Stimulated activated CD8-positive, alpha-beta memory T cell treated with anti-CD3 and anti-CD28 coated beads, Interleukin-2, amount 100 ng/mL, for 48 hours (primary cell): ENCODE data around the gene NOTCH2.
"Not testable (repeated sequence)": the region's sequence is repeated elsewhere in the genome, so short reads cannot be mapped to it uniquely, and the experiment has no call there.

Experiments used
- DNase-seq, 2 donors: peaks; one replicate each; pipeline ENCODE4 v3.0.0-alpha.2; 2020; ENCODE audit warnings: low read depth in 2 of 2

NOTCH2 gene

DNA sequence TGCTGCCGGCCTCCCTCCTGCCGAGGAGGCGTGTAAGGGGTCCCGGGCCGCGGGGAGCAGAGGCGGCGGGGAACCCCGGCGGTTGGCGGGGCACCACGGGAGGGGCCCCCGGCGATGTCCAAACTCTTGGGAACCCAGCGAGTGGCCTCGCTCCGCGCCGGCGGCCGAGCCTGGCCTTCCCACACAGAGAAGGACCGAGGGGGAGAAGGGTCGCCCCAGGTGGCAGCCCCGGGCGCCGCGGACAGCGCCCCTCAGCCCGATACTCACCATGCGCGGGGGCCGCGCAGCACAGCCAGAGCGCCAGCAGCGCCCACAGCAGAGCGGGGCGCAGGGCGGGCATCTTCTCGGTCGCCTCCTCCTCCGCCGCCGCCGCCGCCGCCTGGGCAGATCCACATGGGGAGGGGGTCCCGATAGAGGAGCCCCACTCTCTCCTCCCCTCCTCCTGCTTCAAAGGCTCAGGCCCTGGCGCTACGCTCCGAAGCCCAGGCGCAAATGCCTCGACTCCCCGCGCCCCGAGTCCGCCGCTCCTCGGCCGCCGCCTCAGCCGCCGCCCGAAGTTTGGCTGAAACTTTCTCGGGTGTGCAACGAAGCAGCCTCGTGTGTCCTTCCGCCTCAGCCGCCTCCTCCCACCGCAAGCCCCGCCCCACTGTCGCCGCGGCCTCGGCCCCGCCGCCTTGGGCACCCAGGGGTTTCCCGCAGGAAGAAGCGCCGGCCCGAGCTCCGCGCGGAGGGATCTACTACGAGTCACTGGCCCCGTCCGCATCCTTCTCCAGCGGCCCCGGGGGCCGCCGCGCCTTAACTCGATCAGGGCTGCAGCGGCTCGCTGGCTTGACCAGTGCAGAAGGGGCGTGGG, at the start of gene NOTCH2:
Gene NOTCH2, minus strand, starts transcription at position 596 of the 853 bp plus-strand sequence. Its CDS starts 256 bp downstream, at position 340.
- DNase-seq: peak in 1 of 2 donors; percentile 50

DNA sequence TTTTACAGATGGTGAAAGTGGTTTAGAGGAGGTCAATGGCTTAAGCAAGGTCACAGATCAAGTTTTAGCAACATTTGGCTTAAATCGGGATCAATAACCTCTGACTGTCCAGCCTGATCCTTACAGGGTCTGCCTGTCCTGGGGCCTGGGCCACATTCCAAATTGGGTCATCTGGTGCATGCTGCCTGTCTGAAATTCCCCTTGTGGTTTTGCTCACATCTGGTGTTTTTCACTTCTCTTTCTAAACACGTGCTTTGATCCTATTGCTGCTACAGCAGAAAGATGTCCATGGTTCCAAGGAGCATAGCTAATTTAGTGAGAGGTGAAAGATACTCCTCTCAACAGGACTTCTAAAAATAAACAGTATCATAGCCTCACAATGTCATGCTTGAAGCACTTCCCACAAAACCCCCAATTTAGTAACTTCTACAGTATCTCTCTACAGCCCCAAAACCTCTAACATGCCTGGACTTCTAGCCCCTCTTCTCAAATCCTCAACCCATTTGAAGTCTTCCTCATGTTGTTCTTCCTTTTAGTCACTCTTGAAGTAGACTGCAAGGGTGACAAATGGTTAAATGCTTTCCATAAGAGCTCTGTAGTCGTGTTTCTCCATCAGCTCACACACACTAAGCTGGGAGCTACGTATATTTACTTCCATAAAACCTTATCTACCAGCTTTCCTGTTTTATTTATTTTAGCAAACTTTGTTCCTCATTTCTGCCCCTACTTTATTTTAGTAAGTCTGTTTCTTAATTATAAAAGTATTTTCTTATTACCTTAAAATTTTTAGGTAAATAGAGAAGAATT, 48.1 kb upstream of the NOTCH2 start:
- DNase-seq: not testable (repeated sequence)

DNA sequence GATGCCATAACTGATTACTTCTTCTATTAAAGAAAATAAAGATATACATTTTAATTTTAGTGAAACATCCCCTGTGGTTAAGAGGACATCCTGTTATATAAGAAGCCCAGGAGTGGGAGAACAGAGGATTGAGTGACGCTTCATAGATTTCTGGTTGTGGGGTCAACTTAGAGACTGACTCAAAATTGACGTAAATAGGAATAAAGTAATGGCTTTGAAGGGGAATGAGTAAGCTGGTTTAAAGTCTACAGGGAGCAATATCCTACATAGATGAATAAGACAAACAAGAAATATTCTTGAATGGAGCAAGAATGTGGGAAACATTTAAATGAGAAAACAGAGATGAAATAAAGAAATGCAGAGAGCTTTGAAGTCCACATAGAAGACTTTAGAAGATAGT, 46.6 kb upstream of the NOTCH2 start:
- not testable (repeated sequence) for DNase-seq

DNA sequence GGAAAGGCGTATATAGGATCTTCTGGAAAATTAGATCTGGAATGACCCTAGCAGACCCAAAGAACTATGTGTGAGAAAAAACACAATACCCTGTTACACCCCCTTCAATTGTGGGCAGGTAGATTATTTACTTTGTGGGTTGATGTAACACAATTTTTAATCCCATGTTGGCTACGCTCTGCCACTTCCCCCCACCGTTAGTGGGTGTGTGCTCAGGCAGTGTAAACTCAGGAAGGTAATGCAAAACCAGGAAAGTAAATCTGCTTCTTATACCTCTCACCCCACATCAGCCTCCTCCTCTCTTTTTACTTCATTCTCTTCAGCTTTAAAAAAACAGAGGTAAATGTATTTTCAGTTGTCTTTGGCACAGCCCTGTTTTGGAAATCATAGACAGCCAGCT, 43.7 kb upstream of the NOTCH2 start:
- not testable (repeated sequence) for DNase-seq

DNA sequence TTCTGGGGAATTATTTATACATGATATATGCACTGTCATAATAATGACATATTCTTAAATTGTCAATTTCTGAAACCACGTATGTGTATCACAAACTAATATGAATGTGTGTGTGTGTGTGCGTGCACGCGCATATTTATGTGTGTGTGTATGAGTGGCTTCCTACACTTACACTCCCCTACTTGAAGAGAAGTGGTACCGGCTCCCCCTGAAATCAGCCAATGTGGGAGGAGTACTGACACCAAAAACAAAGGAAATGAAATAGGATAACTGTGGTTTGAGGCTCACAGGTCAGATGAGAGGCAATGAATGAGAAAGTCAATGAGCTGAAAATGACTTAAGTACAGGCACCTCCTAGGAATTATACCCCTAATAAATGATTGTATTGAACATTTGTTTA, 42.8 kb upstream of the NOTCH2 start:
- not testable (repeated sequence) for DNase-seq

DNA sequence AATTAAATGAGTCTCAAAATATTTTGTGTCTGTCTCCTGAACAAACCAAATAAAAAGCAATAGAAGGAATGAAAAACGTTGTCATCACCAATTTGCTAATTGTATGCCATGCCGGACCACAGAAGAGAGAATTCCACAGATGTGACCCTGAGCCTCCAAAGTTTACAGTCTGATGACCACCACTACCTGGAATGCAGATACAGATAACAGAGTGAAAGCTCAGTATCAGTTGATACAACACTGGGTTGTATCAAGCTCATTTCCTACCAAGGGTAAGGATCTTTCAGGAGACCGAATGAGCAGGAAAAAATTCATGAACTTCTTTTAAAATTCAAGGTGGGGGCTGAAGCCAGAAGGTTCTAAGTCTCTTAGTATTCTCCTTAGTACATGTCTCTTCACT, 42.3 kb upstream of the NOTCH2 start:
- DNase-seq: not testable (repeated sequence)

DNA sequence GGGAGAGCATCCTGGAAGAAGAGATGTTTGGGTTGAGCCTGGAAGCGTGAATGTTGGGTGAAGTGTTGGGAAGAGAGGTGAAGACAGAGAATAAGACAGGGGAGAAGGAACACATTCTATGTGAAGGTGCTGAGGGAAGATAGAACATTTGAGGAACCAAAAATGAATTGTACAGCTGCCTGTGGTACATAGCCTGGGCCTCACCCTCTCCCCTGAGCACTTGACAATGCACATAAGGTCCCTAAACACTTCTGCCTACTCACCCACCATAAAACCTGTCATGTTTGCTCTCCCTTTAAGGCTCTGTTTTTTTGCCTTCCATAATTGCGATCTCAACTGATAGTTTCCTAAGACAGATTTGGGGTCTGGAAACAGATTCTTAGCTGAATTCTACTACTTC, 41.5 kb upstream of the NOTCH2 start:
- DNase-seq: not testable (repeated sequence)

DNA sequence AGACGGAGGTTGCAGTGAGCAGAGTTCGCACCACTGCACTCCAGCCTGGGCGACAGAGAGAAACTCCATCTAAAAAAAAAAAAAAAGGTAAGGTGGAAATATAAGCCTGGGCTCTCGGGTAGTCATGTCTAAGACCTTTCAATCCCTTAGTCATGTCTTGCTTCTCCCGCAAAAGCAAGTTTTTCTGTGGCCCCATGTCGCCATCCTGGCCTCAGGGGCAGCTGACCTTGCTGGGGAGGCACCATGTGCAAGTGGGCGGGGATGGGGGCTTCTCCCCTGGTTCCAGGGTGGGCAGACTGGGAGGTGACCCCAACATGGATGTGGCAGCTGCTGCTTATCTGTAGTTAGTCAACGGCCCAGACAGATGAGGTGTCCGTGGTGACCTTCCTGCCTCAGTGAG, 40.2 kb upstream of the NOTCH2 start:
- DNase-seq: not testable (repeated sequence)

DNA sequence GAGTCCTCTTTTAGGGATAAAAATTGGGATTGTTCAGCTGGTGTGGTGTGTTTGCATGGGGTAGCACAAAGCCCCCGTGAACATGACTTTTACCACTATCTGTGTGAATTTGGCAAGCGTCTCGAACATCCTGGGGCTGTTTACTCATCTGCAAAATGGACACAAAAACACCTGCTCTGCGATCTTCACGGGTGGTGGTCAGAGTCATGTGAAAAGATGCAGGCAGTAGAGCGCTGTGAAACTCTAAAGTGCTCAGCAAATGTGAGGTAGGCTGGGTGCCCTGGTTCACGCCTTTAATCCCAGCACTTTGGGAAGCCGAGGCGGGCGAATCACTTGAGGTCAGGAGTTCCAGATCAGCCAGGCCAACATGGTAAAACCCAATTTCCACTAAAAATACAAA, 39.7 kb upstream of the NOTCH2 start:
- not testable (repeated sequence) for DNase-seq

DNA sequence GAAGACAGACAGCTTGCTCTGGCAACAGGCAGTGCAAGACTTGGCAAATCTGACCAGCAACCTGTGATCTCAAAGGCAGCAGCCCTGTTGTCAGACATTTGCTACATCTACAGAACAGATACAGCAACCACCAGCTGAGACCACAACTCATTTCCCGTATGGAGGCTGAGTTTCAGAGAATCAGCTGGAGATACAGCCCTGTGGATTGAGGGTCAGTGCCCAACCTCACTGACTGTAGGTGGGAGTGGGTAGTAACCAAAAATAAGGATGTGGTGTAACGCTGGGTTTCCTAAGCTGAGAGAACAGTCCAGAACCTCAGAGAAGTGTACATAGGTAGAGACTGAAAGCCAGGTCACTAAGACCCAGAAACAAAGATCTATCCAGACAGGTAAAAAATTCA, 35.8 kb upstream of the NOTCH2 start:
- not testable (repeated sequence) for DNase-seq

DNA sequence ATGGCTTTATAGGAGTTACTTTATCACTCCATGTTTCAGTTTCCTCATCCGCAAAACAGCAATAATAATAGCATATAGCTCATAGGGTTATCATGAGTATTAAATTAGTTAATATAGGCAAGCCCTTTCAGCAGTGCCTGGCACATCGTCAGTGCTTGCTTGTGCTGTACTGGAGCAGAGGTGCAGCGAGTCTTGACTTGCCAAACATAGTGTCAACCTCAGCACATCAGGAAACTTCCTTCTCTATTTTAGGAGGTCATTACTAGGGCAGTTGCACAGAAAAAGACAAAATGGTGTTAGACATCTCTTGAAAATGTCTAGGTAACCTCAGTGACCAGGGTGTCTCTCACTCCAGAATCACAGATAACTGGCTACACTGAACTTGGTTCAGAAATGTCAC, 34.3 kb upstream of the NOTCH2 start:
- DNase-seq: not testable (repeated sequence)

DNA sequence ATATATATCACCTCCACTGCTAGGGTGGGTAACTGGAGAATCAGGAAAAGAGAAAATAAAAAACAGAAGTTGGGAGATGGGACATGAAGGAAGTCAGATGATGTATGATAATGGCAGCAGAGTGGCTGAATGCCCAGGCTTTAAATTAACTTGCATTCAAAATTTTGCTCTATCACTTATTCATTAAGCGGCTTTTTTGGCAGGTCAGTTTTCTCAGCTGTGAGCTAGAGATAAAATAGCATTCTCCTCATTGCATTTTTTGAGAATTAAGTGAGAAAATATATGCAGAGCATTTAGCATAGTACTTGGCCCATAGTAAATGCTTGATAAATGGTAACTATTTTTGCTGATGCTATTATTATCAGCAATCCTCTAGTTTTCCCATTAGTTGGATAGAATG, 32.1 kb upstream of the NOTCH2 start:
- not testable (repeated sequence) for DNase-seq

DNA sequence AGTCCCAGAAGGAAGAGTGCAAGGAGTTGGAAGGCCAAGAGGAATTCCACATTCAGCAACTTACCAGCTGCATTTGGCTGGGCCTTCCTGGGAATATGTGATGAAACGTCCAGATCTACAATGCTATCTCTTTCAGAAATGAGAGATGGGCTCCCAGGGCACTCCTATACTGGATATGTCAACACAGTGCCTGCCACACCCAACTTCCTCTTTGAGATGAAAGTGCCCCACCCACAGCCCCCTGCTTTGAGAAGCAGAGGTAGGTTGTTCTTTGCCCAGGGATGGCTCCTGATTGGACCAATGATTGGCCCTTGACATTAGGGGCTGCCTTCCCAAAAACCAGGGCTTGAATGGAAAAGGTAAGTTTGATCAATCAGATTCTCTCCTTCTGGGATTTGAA, 31.1 kb upstream of the NOTCH2 start:
- DNase-seq: not testable (repeated sequence)

DNA sequence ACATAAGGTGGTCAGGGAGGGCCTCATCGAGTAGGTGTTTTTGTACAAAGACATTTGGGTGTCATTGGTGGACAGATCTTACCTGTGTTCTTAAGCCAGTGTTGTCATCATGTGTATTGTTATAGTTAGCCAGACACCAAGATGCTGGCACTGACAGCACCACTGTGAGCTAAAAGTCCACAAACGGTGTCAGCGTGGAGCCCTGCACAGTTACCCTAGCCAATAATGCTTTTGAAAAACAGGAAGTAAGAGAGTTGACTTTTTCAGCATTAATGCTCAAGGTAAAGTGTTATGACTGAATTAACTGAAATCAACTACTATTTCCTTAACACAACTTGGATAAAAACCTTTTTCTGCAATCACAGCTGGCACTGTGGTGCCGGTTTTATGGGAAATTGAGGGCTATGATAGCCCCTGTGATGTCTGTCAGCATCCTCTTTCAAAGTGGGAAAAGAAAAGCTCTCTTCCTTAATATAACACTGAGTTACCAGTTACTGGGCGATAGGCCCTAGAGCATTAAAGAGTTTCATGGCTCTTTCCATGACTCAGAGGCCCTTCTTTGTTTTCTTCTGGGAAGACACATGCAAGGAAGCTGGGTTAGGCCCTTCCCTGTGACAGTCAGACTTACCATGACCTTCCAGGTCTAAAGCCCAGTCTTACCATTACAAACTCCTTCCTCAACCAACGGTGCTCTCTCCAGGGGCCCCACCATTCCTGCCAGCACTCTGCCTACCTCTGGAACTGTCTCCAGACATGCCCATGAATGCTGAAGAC, 29.7 kb upstream of the NOTCH2 start:
- DNase-seq: not testable (repeated sequence)

DNA sequence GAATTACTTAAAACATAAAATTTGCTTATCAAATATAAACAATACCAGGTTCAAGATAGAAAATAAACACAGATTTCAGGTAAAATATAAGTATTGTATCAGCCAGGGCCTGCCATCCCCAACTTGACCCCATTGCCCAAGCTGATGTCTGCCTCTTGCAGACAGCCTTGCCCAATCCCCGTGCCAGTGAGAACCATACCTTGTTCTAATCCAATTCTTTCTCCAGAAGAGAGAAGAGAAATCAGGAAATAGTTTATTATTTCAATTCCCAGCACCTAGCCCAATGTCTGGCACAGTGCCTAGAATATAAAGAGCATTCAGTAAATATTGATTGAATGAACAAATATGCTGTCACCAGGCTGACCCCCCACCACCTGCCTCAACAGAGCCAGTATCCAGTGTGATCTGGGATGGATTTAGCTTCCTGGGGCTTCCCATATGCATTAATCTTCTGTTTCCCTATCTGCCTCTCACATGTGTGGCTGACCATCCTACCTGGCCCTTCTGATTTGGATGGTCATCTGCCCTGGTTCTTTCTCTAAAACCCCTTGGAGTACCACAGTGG, 27.6 kb upstream of the NOTCH2 start:
- not testable (repeated sequence) for DNase-seq

DNA sequence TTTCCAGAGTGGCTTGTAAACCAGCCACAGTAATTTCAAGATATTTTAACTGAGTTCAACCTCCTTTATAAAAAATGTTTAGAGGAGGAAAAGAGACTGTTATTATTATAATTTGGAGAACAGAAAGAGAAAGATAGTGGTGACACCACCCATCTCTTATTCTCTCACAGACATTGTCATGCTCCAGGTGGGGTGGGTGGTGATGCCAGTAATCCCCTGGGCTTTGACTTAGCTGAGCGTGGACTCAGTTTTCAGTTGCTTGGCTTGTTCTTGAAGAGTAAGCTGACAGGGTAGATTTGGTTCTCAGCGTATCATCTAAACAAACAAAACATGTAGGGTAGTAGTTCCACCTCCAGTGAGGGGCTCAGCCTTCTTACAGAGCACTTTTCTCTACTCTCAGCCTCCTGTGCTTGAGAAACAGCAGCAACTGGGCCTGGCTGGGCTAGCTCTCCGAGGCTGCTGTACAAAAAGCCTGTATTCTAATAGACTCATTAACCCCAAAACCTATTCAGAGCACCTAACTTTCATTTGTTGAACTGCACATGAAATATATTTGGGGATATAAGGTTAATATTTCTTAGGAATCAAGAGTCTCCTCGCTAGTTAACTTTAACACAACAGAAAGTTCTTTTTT, 24.2 kb upstream of the NOTCH2 start:
- not testable (repeated sequence) for DNase-seq

DNA sequence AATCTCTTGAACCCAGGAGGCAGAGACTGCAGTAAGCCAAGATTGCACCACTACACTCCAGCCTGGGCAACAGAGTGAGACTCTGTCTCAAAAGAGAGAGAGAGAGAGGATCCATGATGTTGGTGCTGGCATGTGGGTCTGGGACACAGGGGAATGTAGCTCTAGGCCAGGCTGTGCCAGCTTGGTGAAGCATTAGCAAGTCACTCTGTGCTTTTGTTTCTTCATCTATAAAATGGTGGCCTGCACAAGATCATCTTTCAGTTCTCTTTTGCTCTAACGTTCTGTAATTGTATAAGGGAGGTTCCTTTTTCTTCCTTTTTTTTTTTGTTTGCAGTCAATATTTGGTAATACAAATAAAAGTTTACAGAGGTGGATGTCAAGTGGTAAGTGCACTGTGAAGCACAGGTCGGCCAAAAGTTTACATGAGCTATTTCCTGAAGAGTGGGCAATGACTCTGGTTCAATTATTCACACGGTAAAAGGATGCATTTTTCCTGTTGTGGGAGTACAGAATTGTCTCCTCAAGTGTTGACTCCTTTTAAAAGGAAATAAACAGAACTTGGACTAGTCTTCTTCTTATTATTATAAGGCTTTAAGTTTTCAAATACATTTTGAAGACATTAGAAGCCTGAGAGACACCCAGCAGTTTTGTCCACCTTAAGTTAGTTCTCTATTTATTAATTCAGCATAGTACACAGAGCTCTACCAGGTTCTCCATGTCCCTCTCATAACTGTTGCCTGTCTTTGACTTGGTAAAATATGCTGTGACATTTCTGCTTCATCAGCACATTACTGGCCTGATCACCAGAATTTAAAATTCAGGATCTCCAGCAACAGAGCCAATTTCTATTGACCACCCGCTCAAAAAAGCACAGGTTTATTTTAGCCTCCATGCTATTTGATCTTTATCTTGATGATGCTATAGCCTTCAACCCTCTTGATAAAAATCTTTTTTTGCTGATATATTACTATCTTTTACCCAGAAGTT, 23.1 kb upstream of the NOTCH2 start:
- DNase-seq: not testable (repeated sequence)

DNA sequence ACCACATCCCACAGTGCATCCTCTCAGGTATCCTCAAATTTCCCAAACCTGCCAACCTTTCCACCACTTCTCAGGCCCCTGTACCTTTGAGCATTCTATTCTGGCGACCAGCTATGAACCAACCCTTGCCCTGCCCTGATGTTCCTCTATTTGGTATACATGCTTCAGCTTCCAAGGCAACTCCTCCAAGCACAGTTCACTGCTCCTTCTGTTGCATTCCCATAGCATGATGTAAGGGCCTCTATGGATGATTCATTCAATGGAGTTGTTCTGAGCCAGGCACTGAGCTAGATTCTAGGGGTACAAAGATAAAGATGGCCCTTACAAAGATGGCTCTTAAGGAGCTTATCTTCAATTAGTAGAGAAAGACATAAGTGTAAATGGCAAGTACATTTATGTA, 21.4 kb upstream of the NOTCH2 start:
- not testable (repeated sequence) for DNase-seq

DNA sequence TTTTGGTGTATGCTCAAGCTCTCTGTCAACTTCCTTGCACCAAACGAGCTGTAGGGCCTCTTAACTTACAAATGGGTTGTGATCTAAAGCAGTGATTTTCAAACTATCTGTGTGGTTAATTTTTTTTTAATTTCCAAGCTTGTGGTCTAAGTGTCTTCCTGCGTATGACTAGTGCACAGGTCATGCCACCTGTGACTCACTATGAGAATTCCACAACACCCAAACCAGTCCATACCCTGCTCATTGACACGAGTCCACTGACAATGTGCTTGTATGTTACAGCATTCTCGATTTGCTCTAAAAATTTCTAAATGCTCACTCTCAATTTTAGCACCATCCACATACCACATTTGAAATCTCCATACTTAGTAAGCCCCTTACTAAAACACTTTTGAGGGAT, 18.5 kb upstream of the NOTCH2 start:
- not testable (repeated sequence) for DNase-seq

DNA sequence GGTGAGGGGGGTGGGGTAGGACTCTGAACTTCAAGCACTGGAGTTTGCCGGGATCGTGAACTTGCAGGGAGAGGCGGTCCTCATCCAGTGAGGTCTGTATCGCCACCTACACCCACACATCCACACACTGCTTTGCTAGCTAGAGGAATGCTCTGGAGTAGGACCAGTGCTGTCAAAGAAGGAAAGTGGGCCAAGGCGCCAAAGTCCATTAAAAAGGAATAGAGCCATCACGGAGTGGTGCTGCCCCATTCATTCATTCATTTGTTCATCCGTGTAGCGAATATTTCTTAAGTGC, 405 bp upstream of the NOTCH2 start:
- DNase-seq: not testable (repeated sequence)
